ENCODE measurements around the gene SPDEF. TPM values are rescaled to one million over a fixed set of nuclear protein-coding genes. Genes with fewer than 3 reads are reported as not detected.

Gene SPDEF
- total RNA-seq, 1 experiment from 2014 or later, result 0.77 TPM

- H3K4me1 ChIP-seq, result no peaks in the 10 kb centered on the region
- POLR2A ChIA-PET, result no interaction called here
- no peak overlapping the region for H3K4me3 ChIP-seq (ENCODE audit: low read depth, low read length)
- no peaks in the 10 kb centered on the region for H3K27me3 Mint-ChIP-seq (ENCODE audit: insufficient read depth, unreplicated experiment)
- H3K36me3 ChIP-seq (ENCODE audit: control insufficient read depth, insufficient read depth, low read length), result no peaks in the 10 kb centered on the region
- peaks cover 2% of the 10 kb centered on the region for H3K9me3 Mint-ChIP-seq (ENCODE audit: unreplicated experiment)
- H3K27me3 ChIP-seq (replicated peaks; ENCODE audit: control insufficient read depth, insufficient read depth, low read length), result no peaks in the 10 kb centered on the region
- no peak overlapping the region for H3K27ac Mint-ChIP-seq (ENCODE audit: unreplicated experiment)
- intact Hi-C loops (cut with micrococcal nuclease; ENCODE audit: unreplicated experiment), result no loop called here
- H3K4me3 Mint-ChIP-seq (ENCODE audit: unreplicated experiment), result no peak overlapping the region
- no peaks in the 10 kb centered on the region for H3K9me3 ChIP-seq
- BruUV-seq (replicated peaks), result no TSS peak
- CTCF ChIA-PET, result no interaction called here
- no peaks in the 10 kb centered on the region for H3K4me1 Mint-ChIP-seq (ENCODE audit: low read depth, unreplicated experiment)
- H3K36me3 Mint-ChIP-seq (ENCODE audit: insufficient read depth, unreplicated experiment), result no peaks in the 10 kb centered on the region
- no peak for TF ChIP-seq CTCF (IDR thresholded peaks at IDR 0.05; ENCODE audit: insufficient read depth in 1 of 2, low read depth in 1 of 2, low read length in 1 of 2, severe bottlenecking in 1 of 2, unreplicated experiment in 1 of 2)
- DNase-seq, result no peak
Observed at GRCh38 chr6:34515473-34516387, 40.4 kb downstream of the SPDEF start.

- no peaks in the 10 kb centered on the region for H3K27me3 ChIP-seq (replicated peaks; ENCODE audit: control insufficient read depth, insufficient read depth, low read length)
- POLR2A ChIA-PET, result interaction anchor here (0.5 to 0.6 kb wide), 2 partner anchors 21 to 88 kb away, joined by 4 read pairs; no protein-coding TSS in a partner anchor
- BruUV-seq (replicated peaks), result no TSS peak
Observed at GRCh38 chr6:34514593-34515472, 41.3 kb downstream of the SPDEF start.

More at GRCh38 chr6:34514593-34515472, 41.3 kb downstream of the SPDEF start:
- Mint-ChIP-seq H3K4me1 (ENCODE audit: low read depth, unreplicated experiment) (no peaks in the 10 kb centered on the region), H3K9me3 (ENCODE audit: unreplicated experiment) (peaks cover 11% of the 10 kb centered on the region), H3K36me3 (ENCODE audit: insufficient read depth, unreplicated experiment) (no peaks in the 10 kb centered on the region), H3K27ac (ENCODE audit: unreplicated experiment) (no peak overlapping the region), H3K27me3 (ENCODE audit: insufficient read depth, unreplicated experiment) (no peaks in the 10 kb centered on the region), H3K4me3 (ENCODE audit: unreplicated experiment) (no peak overlapping the region)
- no peak for DNase-seq
- Histone ChIP-seq H3K4me1 (no peaks in the 10 kb centered on the region), H3K4me3 (ENCODE audit: low read depth, low read length) (no peak overlapping the region), H3K9me3 (peaks cover 3% of the 10 kb centered on the region; the same call in 1 of the 2 replicates), H3K36me3 (ENCODE audit: control insufficient read depth, insufficient read depth, low read length) (no peaks in the 10 kb centered on the region)
- CTCF ChIA-PET, result no interaction called here
- intact Hi-C loops (cut with micrococcal nuclease; ENCODE audit: unreplicated experiment), result no loop called here
- no peak for TF ChIP-seq CTCF (IDR thresholded peaks at IDR 0.05; ENCODE audit: insufficient read depth in 1 of 2, low read depth in 1 of 2, low read length in 1 of 2, severe bottlenecking in 1 of 2, unreplicated experiment in 1 of 2)

Data from Caco-2 (cell line).